ENCODE results near the gene HEATR5A.

- no peak for TF ChIP-seq POLR2AphosphoS5 (IDR thresholded peaks at IDR 0.05; ENCODE audit: low read depth)
- no peak for TF ChIP-seq EZH2phosphoT487 (IDR thresholded peaks at IDR 0.05; ENCODE audit: unreplicated experiment)
- peak in 1 of 2 experiments; percentile 58; a peak in 3 of 4 replicates for TF ChIP-seq CTCF (conservative IDR thresholded peaks at IDR 0.05; ENCODE audit: low read depth in 2 of 2)
- no peak for TF ChIP-seq CREB1 (CRISPR knock-in tag; IDR thresholded peaks at IDR 0.05; ENCODE audit: low read depth)
- TF ChIP-seq EZH2 (IDR thresholded peaks at IDR 0.05; ENCODE audit: low read depth, unreplicated experiment) = no peak
- no peak for TF ChIP-seq REST (IDR thresholded peaks at IDR 0.05; ENCODE audit: unreplicated experiment)
- TF ChIP-seq NANOG (IDR thresholded peaks at IDR 0.05; ENCODE audit: borderline replicate concordance) = no peak
- TF ChIP-seq ZNF114 (CRISPR knock-in tag; IDR thresholded peaks at IDR 0.05) = no peak
- no peak for TF ChIP-seq ZNF331 (CRISPR knock-in tag; IDR thresholded peaks at IDR 0.05; ENCODE audit: low read depth)
- no peak for TF ChIP-seq JUNB (IDR thresholded peaks at IDR 0.05; ENCODE audit: unreplicated experiment)
- TF ChIP-seq, protein P1, sequence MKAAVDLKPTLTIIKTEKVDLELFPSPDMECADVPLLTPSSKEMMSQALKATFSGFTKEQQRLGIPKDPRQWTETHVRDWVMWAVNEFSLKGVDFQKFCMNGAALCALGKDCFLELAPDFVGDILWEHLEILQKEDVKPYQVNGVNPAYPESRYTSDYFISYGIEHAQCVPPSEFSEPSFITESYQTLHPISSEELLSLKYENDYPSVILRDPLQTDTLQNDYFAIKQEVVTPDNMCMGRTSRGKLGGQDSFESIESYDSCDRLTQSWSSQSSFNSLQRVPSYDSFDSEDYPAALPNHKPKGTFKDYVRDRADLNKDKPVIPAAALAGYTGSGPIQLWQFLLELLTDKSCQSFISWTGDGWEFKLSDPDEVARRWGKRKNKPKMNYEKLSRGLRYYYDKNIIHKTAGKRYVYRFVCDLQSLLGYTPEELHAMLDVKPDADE (IDR thresholded peaks at IDR 0.05) = no peak
- no peak for TF ChIP-seq STAT1 (IDR thresholded peaks at IDR 0.05; ENCODE audit: unreplicated experiment)
Observed at GRCh38 chr14:31449971-31450610, 29.7 kb upstream of the HEATR5A start.

Data from GM23338 (cell line).